HEK293 (cell line): ENCODE results near the gene ENOX2.

Experiments
- EGR2 ChIP-seq: fragments of 450-650 bp; formaldehyde crosslinking; IDR thresholded peaks from 2 replicates; pipeline ENCODE4 v1.5.1; 2016; ENCODE audit warnings: low read depth, missing biosample characterization, missing genetic modification characterization
- KLF1 ChIP-seq: fragments of 450-650 bp; formaldehyde crosslinking; IDR thresholded peaks from 2 replicates; pipeline ENCODE4 v1.5.1; 2016; ENCODE audit warnings: missing biosample characterization, missing genetic modification characterization
- KLF8 ChIP-seq: fragments of 450-650 bp; formaldehyde crosslinking; IDR thresholded peaks from 2 replicates; pipeline ENCODE4 v1.5.1; 2016; ENCODE audit warnings: missing biosample characterization, missing genetic modification characterization
- MZF1 ChIP-seq: fragments of 450-650 bp; formaldehyde crosslinking; IDR thresholded peaks from 2 replicates; pipeline ENCODE4 v1.5.1; 2017; ENCODE audit warnings: missing biosample characterization, missing genetic modification characterization, borderline replicate concordance
- PRDM1 ChIP-seq: fragments of 450-650 bp; formaldehyde crosslinking; IDR thresholded peaks from 2 replicates; pipeline ENCODE4; 2016; ENCODE audit warnings: missing biosample characterization, missing genetic modification characterization
- RBAK ChIP-seq: fragments of 450-650 bp; formaldehyde crosslinking; IDR thresholded peaks from 2 replicates; pipeline ENCODE4 v1.5.1; 2016; ENCODE audit warnings: missing biosample characterization, missing genetic modification characterization
- SCRT1 ChIP-seq: fragments of 450-650 bp; formaldehyde crosslinking; IDR thresholded peaks from 2 replicates; pipeline ENCODE4 v1.5.1; 2016; ENCODE audit warnings: missing biosample characterization, missing genetic modification characterization, borderline replicate concordance
- TCF7L2 ChIP-seq: IDR thresholded peaks from 2 replicates; pipeline ENCODE4 v1.6.1; 2011; ENCODE audit warnings: low read depth, mild to moderate bottlenecking, inconsistent platforms, low read length, moderate library complexity, borderline replicate concordance
- ZBTB11 ChIP-seq: fragments of 450-650 bp; formaldehyde crosslinking; conservative IDR thresholded peaks from 2 replicates; pipeline ENCODE4 v1.5.1; 2016; ENCODE audit warnings: low read depth, missing biosample characterization, missing genetic modification characterization
- ZBTB17 ChIP-seq: fragments of 450-650 bp; formaldehyde crosslinking; IDR thresholded peaks from 2 replicates; pipeline ENCODE4 v1.5.1; 2016; ENCODE audit warnings: missing biosample characterization, missing genetic modification characterization
- ZNF132 ChIP-seq: fragments of 450-650 bp; formaldehyde crosslinking; IDR thresholded peaks from 2 replicates; pipeline ENCODE4 v1.5.1; 2017; ENCODE audit warnings: missing biosample characterization, missing genetic modification characterization, borderline replicate concordance
- ZNF133 ChIP-seq: fragments of 450-650 bp; formaldehyde crosslinking; IDR thresholded peaks from 2 replicates; pipeline ENCODE4 v1.5.1; 2016; ENCODE audit warnings: missing biosample characterization, missing genetic modification characterization
- ZNF138 ChIP-seq: fragments of 450-650 bp; formaldehyde crosslinking; IDR thresholded peaks from 2 replicates; pipeline ENCODE4 v1.5.1; 2016; ENCODE audit warnings: missing biosample characterization, missing genetic modification characterization, borderline replicate concordance
- ZNF146 ChIP-seq: fragments of 450-650 bp; formaldehyde crosslinking; IDR thresholded peaks from 2 replicates; pipeline ENCODE4 v1.5.1; 2016; ENCODE audit warnings: missing biosample characterization, missing genetic modification characterization
- ZNF155 ChIP-seq: fragments of 450-650 bp; formaldehyde crosslinking; IDR thresholded peaks from 2 replicates; pipeline ENCODE4 v1.5.1; 2016; ENCODE audit warnings: missing biosample characterization, missing genetic modification characterization
- ZNF16 ChIP-seq: fragments of 450-650 bp; formaldehyde crosslinking; IDR thresholded peaks from 2 replicates; pipeline ENCODE4 v1.5.1; 2016; ENCODE audit warnings: low read depth, missing biosample characterization, missing genetic modification characterization
- ZNF169 ChIP-seq: fragments of 450-650 bp; formaldehyde crosslinking; IDR thresholded peaks from 2 replicates; pipeline ENCODE4 v1.5.1; 2016; ENCODE audit warnings: missing biosample characterization, missing genetic modification characterization
- ZNF175 ChIP-seq: fragments of 450-650 bp; formaldehyde crosslinking; IDR thresholded peaks from 2 replicates; pipeline ENCODE4 v1.5.1; 2016; ENCODE audit warnings: missing biosample characterization, missing genetic modification characterization
- ZNF221 ChIP-seq: fragments of 450-650 bp; formaldehyde crosslinking; IDR thresholded peaks from 2 replicates; pipeline ENCODE4 v1.5.1; 2017; ENCODE audit warnings: missing biosample characterization, missing genetic modification characterization, borderline replicate concordance
- ZNF280C ChIP-seq: fragments of 450-650 bp; formaldehyde crosslinking; IDR thresholded peaks from 2 replicates; pipeline ENCODE4 v1.5.1; 2016; ENCODE audit warnings: missing biosample characterization, missing genetic modification characterization
- ZNF324 ChIP-seq: fragments of 450-650 bp; formaldehyde crosslinking; IDR thresholded peaks from 2 replicates; pipeline ENCODE4 v1.5.1; 2016; ENCODE audit warnings: missing biosample characterization, missing genetic modification characterization
- ZNF341 ChIP-seq: fragments of 450-650 bp; formaldehyde crosslinking; IDR thresholded peaks from 2 replicates; pipeline ENCODE4; 2016; ENCODE audit warnings: low read depth, missing biosample characterization, missing genetic modification characterization
- ZNF366 ChIP-seq: fragments of 450-650 bp; formaldehyde crosslinking; conservative IDR thresholded peaks from 2 replicates; pipeline ENCODE4 v1.5.1; 2016; ENCODE audit warnings: missing biosample characterization, missing genetic modification characterization
- ZNF416 ChIP-seq: fragments of 450-650 bp; formaldehyde crosslinking; IDR thresholded peaks from 2 replicates; pipeline ENCODE4 v1.5.1; 2016; ENCODE audit warnings: missing biosample characterization, missing genetic modification characterization
- ZNF426 ChIP-seq: fragments of 450-650 bp; formaldehyde crosslinking; IDR thresholded peaks from 2 replicates; pipeline ENCODE4 v1.5.1; 2017; ENCODE audit warnings: missing biosample characterization, missing genetic modification characterization, mild to moderate bottlenecking, inconsistent platforms, moderate library complexity
- ZNF560 ChIP-seq: fragments of 450-650 bp; formaldehyde crosslinking; IDR thresholded peaks from 2 replicates; pipeline ENCODE4 v1.5.1; 2017; ENCODE audit warnings: missing biosample characterization, missing genetic modification characterization, borderline replicate concordance
- ZNF600 ChIP-seq: fragments of 450-650 bp; formaldehyde crosslinking; IDR thresholded peaks from 2 replicates; pipeline ENCODE4 v1.5.1; 2016; ENCODE audit warnings: missing biosample characterization, missing genetic modification characterization
- ZNF707 ChIP-seq: fragments of 450-650 bp; formaldehyde crosslinking; IDR thresholded peaks from 2 replicates; pipeline ENCODE4 v1.5.1; 2016; ENCODE audit warnings: missing biosample characterization, missing genetic modification characterization
- ZNF76 ChIP-seq: fragments of 450-650 bp; formaldehyde crosslinking; IDR thresholded peaks from 2 replicates; pipeline ENCODE4; 2016; ENCODE audit warnings: low read depth, missing biosample characterization, missing genetic modification characterization, borderline replicate concordance
- ZNF791 ChIP-seq: fragments of 450-650 bp; formaldehyde crosslinking; IDR thresholded peaks from 2 replicates; pipeline ENCODE4 v1.5.1; 2016; ENCODE audit warnings: missing biosample characterization, missing genetic modification characterization
- ZSCAN16 ChIP-seq: fragments of 450-650 bp; formaldehyde crosslinking; IDR thresholded peaks from 2 replicates; pipeline ENCODE4 v1.5.1; 2016; ENCODE audit warnings: missing biosample characterization, missing genetic modification characterization
- TF ChIP-seq, protein P1 (sequence below): fragments of 450-650 bp; formaldehyde crosslinking; IDR thresholded peaks from 2 replicates; pipeline ENCODE4; 2016; ENCODE audit warnings: missing biosample characterization, missing genetic modification characterization
- TF ChIP-seq, protein P2 (sequence below): fragments of 450-650 bp; formaldehyde crosslinking; IDR thresholded peaks from 2 replicates; pipeline ENCODE4 v1.5.1; 2016; ENCODE audit warnings: missing biosample characterization, missing genetic modification characterization

ENOX2 gene

DNA sequence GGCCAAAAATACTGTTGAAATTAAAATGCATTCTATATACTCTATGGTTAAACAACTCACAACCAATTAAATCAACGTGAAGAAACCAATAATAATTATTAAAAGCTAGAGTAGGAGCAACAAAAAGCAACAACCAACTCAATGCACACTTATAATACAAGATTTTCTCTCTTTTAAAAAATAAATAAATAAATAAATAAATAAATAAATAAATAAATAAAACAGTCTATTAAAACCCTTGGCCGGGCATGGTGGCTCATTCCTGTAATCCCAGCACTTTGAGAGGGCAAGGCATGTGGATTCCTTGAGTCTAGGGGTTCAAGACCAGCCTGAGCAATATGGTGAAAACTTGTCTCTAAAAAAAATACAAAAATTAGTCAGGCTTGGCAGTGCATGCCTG, 62.7 kb downstream of the ENOX2 start (continued):
- TF ChIP-seq KLF8 (tag by site-specific recombination) (no peak), KLF1 (tag by site-specific recombination) (no peak), ZNF76 (no peak), ZNF600 (tag by site-specific recombination) (no peak), ZNF133 (tag by site-specific recombination) (no peak), ZNF175 (no peak), ZNF280C (tag by site-specific recombination) (no peak), ZNF324 (no peak), ZNF155 (tag by site-specific recombination) (no peak), ZNF791 (no peak), ZSCAN16 (no peak), ZBTB17 (no peak), RBAK (tag by site-specific recombination) (no peak), SCRT1 (no peak), MZF1 (tag by site-specific recombination) (no peak), ZBTB11 (tag by site-specific recombination) (peak; percentile 83), ZNF426 (tag by site-specific recombination) (peak; percentile 97), EGR2 (tag by site-specific recombination) (no peak), ZNF221 (tag by site-specific recombination) (no peak), PRDM1 (tag by site-specific recombination) (no peak), TCF7L2 (no peak), ZNF416 (no peak), ZNF707 (no peak), ZNF169 (tag by site-specific recombination) (no peak), ZNF138 (tag by site-specific recombination) (0 out of 2 replicates have a peak, but pooled peaks have one; percentile 34), ZNF132 (no peak), ZNF366 (tag by site-specific recombination) (0 out of 2 replicates have a peak, but pooled peaks have one; percentile 16), ZNF341 (tag by site-specific recombination) (0 out of 2 replicates have a peak, but pooled peaks have one; percentile 12), ZNF16 (tag by site-specific recombination) (no peak), ZNF560 (tag by site-specific recombination) (peak; percentile 73; the same call in 1 of the 2 replicates), ZNF146 (no peak)
- TF ChIP-seq, protein P1, sequence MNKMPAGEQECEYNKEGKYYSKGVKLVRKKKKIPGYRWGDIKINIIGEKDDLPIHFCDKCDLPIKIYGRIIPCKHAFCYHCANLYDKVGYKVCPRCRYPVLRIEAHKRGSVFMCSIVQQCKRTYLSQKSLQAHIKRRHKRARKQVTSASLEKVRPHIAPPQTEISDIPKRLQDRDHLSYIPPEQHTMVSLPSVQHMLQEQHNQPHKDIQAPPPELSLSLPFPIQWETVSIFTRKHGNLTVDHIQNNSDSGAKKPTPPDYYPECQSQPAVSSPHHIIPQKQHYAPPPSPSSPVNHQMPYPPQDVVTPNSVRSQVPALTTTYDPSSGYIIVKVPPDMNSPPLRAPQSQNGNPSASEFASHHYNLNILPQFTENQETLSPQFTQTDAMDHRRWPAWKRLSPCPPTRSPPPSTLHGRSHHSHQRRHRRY: no peak
- TF ChIP-seq, protein P2, sequence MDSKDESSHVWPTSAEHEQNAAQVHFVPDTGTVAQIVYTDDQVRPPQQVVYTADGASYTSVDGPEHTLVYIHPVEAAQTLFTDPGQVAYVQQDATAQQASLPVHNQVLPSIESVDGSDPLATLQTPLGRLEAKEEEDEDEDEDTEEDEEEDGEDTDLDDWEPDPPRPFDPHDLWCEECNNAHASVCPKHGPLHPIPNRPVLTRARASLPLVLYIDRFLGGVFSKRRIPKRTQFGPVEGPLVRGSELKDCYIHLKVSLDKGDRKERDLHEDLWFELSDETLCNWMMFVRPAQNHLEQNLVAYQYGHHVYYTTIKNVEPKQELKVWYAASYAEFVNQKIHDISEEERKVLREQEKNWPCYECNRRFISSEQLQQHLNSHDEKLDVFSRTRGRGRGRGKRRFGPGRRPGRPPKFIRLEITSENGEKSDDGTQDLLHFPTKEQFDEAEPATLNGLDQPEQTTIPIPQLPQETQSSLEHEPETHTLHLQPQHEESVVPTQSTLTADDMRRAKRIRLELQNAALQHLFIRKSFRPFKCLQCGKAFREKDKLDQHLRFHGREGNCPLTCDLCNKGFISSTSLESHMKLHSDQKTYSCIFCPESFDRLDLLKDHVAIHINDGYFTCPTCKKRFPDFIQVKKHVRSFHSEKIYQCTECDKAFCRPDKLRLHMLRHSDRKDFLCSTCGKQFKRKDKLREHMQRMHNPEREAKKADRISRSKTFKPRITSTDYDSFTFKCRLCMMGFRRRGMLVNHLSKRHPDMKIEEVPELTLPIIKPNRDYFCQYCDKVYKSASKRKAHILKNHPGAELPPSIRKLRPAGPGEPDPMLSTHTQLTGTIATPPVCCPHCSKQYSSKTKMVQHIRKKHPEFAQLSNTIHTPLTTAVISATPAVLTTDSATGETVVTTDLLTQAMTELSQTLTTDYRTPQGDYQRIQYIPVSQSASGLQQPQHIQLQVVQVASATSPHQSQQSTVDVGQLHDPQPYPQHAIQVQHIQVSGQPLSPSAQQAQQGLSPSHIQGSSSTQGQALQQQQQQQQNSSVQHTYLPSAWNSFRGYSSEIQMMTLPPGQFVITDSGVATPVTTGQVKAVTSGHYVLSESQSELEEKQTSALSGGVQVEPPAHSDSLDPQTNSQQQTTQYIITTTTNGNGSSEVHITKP (tag by site-specific recombination): no peak
